Central memory CD8-positive, alpha-beta T cell (primary cell): Measurements from ENCODE around the gene ST8SIA3.
"Not testable (repeated sequence)": the region's sequence is repeated elsewhere in the genome, so short reads cannot be mapped to it uniquely, and the experiment has no call there.

Source experiments
- ATAC-seq: fragments of 150-1000 bp; cut with Tn5 transposase; replicated peaks from 2 replicates; pipeline ENCODE4 v1.10.0; 2022; ENCODE audit warnings: mild to moderate bottlenecking, moderate FRiP score, moderate number of reproducible peaks; ENCODE audit not compliant: poor library complexity, severe bottlenecking; ENCODE audit errors: extremely low read depth
- DNase-seq, 2 donors: peaks; one replicate each; pipeline ENCODE4 v3.0.0; 2021; ENCODE audit warnings: low spot score in 2 of 2
- H3K27ac Mint-ChIP-seq: one replicate; pipeline ENCODE4 v1.8.0; 2022; ENCODE audit warnings: low read depth, mild to moderate bottlenecking, moderate library complexity, mixed read lengths
- H3K27me3 Mint-ChIP-seq: one replicate; pipeline ENCODE4 v1.8.0; 2022; ENCODE audit warnings: mixed read lengths
- H3K36me3 Mint-ChIP-seq: one replicate; pipeline ENCODE4 v1.8.0; 2022; ENCODE audit warnings: mild to moderate bottlenecking, moderate library complexity, mixed read lengths; ENCODE audit not compliant: insufficient read depth
- H3K4me1 Mint-ChIP-seq: one replicate; pipeline ENCODE4 v1.8.0; 2022; ENCODE audit warnings: mixed read lengths
- H3K4me3 Mint-ChIP-seq: one replicate; pipeline ENCODE4 v1.8.0; 2022; ENCODE audit warnings: mild to moderate bottlenecking, moderate library complexity, mixed read lengths
- H3K9me3 Mint-ChIP-seq: one replicate; pipeline ENCODE4 v1.8.0; 2022; ENCODE audit warnings: mixed read lengths

The ST8SIA3 gene

DNA sequence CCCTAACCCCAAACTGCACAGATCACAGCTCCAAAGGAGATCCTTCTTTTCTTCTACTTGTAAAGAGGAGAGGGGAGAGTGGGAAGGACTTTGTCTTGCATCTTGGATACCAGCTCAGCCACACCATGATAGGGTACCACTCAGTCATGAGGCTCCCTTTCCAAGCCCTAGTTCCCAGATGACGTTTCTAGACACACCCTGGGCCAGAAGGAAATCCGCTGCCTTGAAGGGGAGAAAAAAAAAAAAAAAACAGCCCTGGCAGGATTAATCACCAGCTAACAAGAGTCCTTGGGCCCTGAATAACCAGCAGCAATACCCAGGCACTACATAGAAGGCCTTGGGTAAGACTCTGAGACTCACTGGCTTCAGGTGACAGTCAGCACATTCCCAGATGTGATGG lies 36.9 kb downstream of the ST8SIA3 start:
- no peak for DNase-seq

DNA sequence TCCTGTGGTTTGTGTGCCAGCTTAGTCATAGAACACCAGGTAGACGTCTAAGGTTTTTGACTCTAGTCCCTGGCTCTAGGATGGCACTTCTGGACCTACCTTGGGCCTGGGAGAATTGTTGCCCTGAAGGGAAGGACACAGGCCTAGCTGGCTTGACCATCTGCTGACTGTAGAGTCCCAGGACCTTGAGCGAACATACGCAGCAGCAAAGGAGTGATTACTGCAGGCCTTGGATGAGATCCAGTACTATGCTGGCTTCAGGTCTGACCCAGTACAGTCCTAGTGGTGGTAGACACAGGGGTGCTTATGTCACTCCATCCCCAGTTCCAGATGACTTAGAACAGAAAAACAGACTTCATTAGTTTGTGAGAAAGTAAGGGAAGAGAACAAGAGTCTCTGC lies 37.7 kb downstream of the ST8SIA3 start:
- H3K9me3 Mint-ChIP-seq, result peaks cover 11% of the 10 kb centered on the region
- H3K4me1 Mint-ChIP-seq, result no peaks in the 10 kb centered on the region
- DNase-seq, result no peak
- no peak for ATAC-seq
- H3K27me3 Mint-ChIP-seq, result peaks cover 32% of the 10 kb centered on the region
- peaks cover 2% of the 10 kb centered on the region for H3K36me3 Mint-ChIP-seq
- H3K4me3 Mint-ChIP-seq, result no peak overlapping the region
- H3K27ac Mint-ChIP-seq, result no peak overlapping the region

More for the DNA sequence above, 36.9 kb downstream of the ST8SIA3 start:
- H3K4me3 Mint-ChIP-seq, result no peak overlapping the region
- H3K27ac Mint-ChIP-seq, result no peak overlapping the region
- H3K36me3 Mint-ChIP-seq, result peaks cover 2% of the 10 kb centered on the region
- H3K27me3 Mint-ChIP-seq, result peaks cover 32% of the 10 kb centered on the region
- no peaks in the 10 kb centered on the region for H3K4me1 Mint-ChIP-seq
- ATAC-seq, result no peak
- H3K9me3 Mint-ChIP-seq, result peaks cover 11% of the 10 kb centered on the region

DNA sequence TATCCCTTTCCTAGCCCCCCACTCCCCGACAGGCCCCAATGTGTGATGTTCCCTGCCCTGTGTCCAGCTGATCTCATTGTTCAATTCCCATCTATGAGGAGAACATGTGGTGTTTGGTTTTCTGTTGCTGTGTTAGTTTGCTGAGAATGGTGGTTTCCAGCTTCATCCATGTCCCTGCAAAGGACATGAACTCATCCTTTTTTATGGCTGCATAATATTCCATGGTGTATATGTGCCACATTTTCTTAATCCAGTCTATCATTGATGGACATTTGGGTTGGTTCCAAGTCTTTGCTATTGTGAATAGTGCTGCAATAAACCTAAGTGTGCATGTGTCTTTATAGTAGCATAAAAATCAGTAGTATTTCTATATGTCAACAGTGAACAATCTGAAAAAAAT lies 42.4 kb downstream of the ST8SIA3 start:
- H3K27ac Mint-ChIP-seq, H3K4me1 Mint-ChIP-seq, DNase-seq, H3K36me3 Mint-ChIP-seq, ATAC-seq, H3K4me3 Mint-ChIP-seq: not testable (repeated sequence)
- Mint-ChIP-seq H3K27me3 (peaks cover 13% of the 10 kb centered on the region), H3K9me3 (peaks cover 26% of the 10 kb centered on the region)

DNA sequence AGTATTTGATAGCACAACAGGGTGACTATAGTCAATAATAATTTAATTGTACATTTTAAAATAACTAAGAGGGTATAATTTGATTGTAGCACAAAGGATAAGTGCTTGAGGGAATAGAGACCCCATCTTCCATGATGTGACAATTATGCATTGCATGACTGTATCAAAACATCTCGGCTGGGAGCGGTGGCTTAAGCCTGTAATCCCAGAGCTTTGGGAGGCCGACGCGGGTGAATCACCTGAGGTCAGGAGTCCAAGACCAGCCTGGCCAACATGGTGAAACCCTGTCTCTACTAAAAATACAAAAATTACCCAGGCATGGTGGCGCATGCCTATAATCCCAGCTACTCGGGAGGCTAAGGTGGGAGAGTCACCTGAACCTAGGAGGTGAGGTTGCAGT lies 44.5 kb downstream of the ST8SIA3 start:
- H3K4me3 Mint-ChIP-seq, H3K36me3 Mint-ChIP-seq, DNase-seq, H3K4me1 Mint-ChIP-seq, ATAC-seq, H3K27me3 Mint-ChIP-seq, H3K27ac Mint-ChIP-seq: not testable (repeated sequence)
- peaks cover 26% of the 10 kb centered on the region for H3K9me3 Mint-ChIP-seq

DNA sequence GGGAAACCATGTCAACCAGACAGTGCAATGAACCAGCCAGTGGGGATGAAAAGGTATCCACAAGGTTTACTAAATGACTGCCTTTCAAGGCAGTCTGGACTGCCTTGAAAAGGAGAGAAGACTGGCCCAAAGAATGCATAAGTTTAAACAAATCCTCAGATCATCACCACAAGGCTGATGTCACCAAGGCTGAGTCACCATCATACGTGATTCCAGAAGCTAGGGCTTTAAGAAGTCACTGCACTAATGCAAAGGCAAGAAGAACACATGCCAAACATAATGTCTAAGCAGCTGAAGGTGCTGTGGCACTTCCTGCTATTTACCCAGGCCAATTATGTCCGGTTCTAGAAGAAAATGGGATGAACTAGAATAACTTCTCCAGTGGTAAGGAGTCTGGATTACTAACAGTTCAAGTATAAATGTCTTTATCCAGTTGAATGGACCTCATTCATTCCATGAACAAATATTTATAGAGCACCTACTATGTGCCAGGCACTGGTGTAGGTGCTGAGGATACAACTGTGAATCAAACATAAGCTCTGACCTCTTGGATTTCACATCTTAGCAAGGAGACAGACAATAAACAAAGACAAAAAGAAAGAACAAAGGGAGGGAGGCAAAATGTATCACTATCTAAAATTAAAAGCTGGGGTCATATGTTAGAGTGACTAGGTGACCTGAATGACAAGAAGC lies 45.2 kb downstream of the ST8SIA3 start:
- peaks cover 26% of the 10 kb centered on the region for H3K9me3 Mint-ChIP-seq
- H3K4me3 Mint-ChIP-seq, result no peak overlapping the region
- no peaks in the 10 kb centered on the region for H3K36me3 Mint-ChIP-seq
- DNase-seq (no peak), ATAC-seq (no peak)
- H3K4me1 Mint-ChIP-seq, result no peaks in the 10 kb centered on the region
- H3K27me3 Mint-ChIP-seq, result no peaks in the 10 kb centered on the region
- no peak overlapping the region for H3K27ac Mint-ChIP-seq

DNA sequence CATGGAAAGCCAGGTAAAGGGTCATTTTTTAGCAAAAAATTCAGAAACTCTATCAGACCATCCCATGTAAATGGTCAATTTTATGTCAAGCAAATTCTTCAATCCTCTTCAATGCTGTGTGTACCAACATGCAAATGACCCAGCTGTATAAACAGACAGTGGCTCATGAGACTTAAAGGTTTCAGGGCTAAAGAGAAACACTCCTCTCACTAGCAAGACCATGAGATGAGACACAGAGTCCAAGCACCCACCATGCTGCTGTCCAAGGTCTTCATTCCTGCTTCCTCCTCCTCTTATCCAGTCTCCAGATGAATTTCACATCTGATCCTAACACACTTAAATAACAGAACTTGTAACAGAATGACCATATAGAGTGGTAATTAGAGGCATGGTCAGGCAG lies 52.0 kb downstream of the ST8SIA3 start:
- Mint-ChIP-seq H3K27me3 (peaks cover 31% of the 10 kb centered on the region), H3K4me1 (no peaks in the 10 kb centered on the region), H3K36me3 (no peaks in the 10 kb centered on the region), H3K27ac (no peak overlapping the region), H3K9me3 (peaks cover 6% of the 10 kb centered on the region), H3K4me3 (no peak overlapping the region)
- ATAC-seq, result no peak
- no peak for DNase-seq

DNA sequence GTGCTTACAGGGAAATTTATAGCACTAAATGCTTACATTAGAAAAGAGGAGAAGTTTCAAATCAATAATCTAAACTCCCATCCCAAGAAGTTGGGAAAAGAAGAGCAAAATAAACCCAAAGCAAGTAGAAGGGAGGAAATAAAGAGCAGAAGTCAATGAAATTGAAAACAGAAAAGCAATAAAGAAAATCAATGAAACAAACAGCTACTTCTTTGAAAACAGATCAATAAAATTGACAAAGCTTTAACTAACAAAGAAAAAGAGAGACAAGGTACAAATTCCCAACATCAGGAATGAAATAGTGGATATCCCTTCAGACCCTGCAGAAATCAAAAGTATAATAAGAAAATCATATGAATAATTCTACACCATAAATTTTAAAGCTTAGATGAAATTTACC lies 57.3 kb downstream of the ST8SIA3 start:
- no peak for ATAC-seq
- peaks cover 20% of the 10 kb centered on the region for H3K27me3 Mint-ChIP-seq
- no peak overlapping the region for H3K4me3 Mint-ChIP-seq
- H3K4me1 Mint-ChIP-seq, result no peaks in the 10 kb centered on the region
- no peak overlapping the region for H3K27ac Mint-ChIP-seq
- no peak for DNase-seq
- H3K9me3 Mint-ChIP-seq, result peaks cover 10% of the 10 kb centered on the region
- H3K36me3 Mint-ChIP-seq, result no peaks in the 10 kb centered on the region

DNA sequence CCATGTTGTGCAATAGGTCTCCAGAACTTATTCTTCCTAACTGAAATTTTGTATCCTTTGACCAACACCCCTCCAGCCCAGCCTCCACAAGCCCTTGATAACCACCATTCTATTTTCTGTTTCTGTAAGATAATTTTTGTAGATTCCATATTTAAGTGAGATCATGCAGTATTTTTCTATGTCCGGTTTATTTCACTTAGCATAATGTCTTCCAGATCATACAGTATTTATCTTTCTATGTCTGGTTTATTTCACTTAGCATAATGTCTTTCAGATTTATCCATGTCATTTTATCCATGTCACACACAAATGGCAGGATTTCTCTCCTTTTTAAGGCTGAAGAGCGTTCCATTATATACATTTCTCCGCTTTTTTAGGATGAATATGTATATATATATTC lies 58.4 kb downstream of the ST8SIA3 start:
- Mint-ChIP-seq H3K9me3 (peaks cover 10% of the 10 kb centered on the region), H3K27me3 (peaks cover 17% of the 10 kb centered on the region), H3K4me1 (no peaks in the 10 kb centered on the region), H3K27ac (no peak overlapping the region), H3K4me3 (no peak overlapping the region), H3K36me3 (no peaks in the 10 kb centered on the region)
- no peak for DNase-seq
- no peak for ATAC-seq

DNA sequence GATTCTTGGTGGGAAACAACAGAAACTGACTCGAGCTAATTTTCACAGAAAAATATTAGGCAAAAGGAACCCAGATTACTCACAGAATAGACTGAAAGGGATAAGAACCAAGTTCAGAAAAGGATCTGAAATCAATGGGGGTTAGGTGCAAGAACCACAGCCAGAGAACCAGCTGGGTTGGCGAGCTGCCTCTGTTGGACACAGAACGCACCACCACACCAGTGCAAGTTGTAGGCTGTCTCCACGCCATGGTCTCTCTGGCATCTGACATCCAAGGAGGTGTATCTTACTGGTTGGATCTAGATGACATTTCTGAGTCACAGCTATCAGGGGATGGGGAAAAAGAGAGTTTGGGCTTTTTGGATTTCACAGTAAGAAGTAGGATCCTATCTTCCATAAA lies 64.2 kb downstream of the ST8SIA3 start:
- no peaks in the 10 kb centered on the region for H3K4me1 Mint-ChIP-seq

More for the DNA sequence above, 64.2 kb downstream of the ST8SIA3 start:
- H3K36me3 Mint-ChIP-seq, result no peaks in the 10 kb centered on the region
- H3K27ac Mint-ChIP-seq, result no peak overlapping the region
- no peaks in the 10 kb centered on the region for H3K9me3 Mint-ChIP-seq
- ATAC-seq (no peak), DNase-seq (no peak)
- H3K27me3 Mint-ChIP-seq, result peaks cover 10% of the 10 kb centered on the region
- H3K4me3 Mint-ChIP-seq, result no peak overlapping the region
